ENCODE measurements around the gene PLOD2. TPM values are rescaled to one million over a fixed set of nuclear protein-coding genes. Genes with fewer than 3 reads are reported as not detected.

The PLOD2 gene
- total RNA-seq, 3 donors from 2014 or later, result 92.9 to 113 (median 101) TPM

DNA sequence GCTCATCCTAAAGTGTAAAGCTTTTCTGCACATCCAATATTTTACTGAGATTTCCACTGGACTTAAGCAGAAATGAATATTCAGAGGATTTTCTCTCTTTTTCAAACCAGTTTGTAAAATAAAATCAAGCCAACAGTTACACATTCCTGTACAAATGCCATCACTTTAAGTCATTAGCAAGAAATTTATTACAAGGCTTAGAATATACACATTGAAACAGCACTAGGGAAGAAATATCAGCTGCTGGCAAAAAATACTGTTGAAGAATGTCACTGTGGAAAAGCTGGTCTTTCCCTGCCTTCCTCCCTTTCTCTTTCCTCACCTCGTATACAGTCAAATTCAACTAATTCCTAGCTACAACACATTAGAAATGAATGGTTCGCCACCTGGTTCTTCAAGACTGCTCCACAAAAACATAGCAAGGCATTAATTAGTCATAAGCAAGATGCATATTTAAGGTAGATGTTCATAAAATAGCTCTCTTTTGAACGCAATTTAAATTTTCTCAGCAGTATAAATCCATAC, 21.3 kb downstream of the PLOD2 start:
- intact Hi-C loops (cut with DNase I, micrococcal nuclease), result no loop called here
- H3K36me3 ChIP-seq (ENCODE audit: low read depth), result no peaks in the 10 kb centered on the region
- H3K9me3 ChIP-seq, result no peaks in the 10 kb centered on the region
- TF ChIP-seq, protein P1, sequence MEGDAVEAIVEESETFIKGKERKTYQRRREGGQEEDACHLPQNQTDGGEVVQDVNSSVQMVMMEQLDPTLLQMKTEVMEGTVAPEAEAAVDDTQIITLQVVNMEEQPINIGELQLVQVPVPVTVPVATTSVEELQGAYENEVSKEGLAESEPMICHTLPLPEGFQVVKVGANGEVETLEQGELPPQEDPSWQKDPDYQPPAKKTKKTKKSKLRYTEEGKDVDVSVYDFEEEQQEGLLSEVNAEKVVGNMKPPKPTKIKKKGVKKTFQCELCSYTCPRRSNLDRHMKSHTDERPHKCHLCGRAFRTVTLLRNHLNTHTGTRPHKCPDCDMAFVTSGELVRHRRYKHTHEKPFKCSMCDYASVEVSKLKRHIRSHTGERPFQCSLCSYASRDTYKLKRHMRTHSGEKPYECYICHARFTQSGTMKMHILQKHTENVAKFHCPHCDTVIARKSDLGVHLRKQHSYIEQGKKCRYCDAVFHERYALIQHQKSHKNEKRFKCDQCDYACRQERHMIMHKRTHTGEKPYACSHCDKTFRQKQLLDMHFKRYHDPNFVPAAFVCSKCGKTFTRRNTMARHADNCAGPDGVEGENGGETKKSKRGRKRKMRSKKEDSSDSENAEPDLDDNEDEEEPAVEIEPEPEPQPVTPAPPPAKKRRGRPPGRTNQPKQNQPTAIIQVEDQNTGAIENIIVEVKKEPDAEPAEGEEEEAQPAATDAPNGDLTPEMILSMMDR (IDR thresholded peaks at IDR 0.05), result no peak
- no peaks in the 10 kb centered on the region for H3K4me1 ChIP-seq (ENCODE audit: low read depth)
- DNase-seq (no peak), ATAC-seq (no peak)
- H3K4me3 ChIP-seq, result no peak overlapping the region

DNA sequence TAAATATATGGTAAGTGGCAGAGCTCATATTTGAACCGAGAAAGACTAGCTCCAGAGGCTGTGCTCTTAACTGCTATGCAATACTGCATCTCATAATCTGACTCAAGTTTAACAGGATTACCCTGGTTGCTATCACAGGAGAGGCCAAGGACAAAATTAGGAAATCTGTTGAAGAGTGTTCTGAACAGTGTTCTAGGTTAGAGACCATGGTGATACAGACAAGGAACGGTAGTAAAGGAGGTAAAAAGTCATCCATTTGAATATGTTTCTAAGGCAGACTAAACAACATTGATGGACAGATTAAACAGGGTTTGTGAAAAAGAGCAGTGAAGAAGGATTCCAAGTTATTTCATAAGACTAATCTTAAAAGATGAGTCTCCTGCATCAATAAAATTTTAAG, 22.1 kb downstream of the PLOD2 start:
- TF ChIP-seq, protein P1 (IDR thresholded peaks at IDR 0.05), result no peak
- intact Hi-C loops (cut with DNase I, micrococcal nuclease), result no loop called here
- no peaks in the 10 kb centered on the region for H3K36me3 ChIP-seq (ENCODE audit: low read depth)

DNA sequence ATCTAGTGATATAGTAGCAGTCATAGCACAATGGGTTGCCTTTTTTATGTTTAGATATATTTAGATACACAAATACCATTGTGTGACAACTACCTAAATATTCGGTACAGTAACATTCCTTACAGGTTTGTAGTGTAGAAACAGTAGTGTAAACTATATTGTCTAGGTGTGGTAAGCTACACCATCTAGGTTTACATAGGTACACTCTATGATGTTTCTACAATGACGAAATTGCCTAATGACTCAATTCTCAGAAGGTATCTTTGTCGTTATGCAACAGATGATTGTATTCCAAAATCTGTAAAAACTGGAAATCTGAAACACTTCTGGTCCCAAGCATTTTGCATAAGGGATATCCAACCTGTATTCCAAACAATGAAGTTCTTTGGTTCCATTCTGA, 24.3 kb downstream of the PLOD2 start:
- Histone ChIP-seq H3K36me3 (ENCODE audit: low read depth) (no peaks in the 10 kb centered on the region), H3K4me1 (ENCODE audit: low read depth) (no peaks in the 10 kb centered on the region), H3K4me3 (no peak overlapping the region), H3K9me3 (no peaks in the 10 kb centered on the region)
- no peak for DNase-seq
- no peak for ATAC-seq
- intact Hi-C loops (cut with DNase I, micrococcal nuclease), result no loop called here
- TF ChIP-seq, protein P1 (IDR thresholded peaks at IDR 0.05), result no peak

More for the DNA sequence above, 22.1 kb downstream of the PLOD2 start:
- Histone ChIP-seq H3K4me1 (ENCODE audit: low read depth) (no peaks in the 10 kb centered on the region), H3K9me3 (no peaks in the 10 kb centered on the region), H3K4me3 (no peak overlapping the region)
- DNase-seq, result no peak
- ATAC-seq, result no peak

DNA sequence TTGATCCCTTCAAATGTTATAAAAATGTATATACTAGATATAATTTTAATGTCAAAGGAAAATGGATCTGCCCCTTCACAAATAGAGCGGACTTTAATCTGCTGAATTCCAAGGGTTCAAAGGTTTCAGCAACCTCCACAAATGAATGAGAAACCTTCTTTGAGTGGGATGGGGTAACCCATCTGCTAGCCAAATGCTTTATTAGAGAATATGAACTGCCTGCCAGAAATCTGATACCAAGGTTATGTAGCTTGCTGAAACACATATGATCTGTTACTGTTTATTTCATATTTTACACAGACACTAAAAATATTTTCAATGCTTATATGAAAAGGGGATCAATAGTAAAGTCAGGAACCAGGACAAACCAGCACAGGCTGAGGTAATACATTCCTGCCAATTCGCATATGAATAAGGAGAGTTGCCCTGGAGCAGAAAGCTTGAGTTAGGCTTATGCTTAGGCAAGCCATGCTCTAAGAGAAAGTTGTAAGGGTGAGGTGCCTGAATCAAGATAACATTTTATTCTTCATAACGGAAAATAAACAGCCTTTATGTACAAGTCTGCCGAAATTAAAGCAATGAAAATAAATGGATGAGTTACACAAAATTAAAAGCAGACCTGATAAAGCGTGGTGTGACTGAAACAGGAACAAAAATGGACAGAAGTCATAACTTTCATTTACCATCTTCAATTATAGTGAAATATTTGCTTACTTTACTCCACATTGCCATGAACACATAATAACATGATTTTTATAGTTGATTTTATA, 26.5 kb downstream of the PLOD2 start:
- ATAC-seq, result no peak
- Histone ChIP-seq H3K4me1 (ENCODE audit: low read depth) (no peaks in the 10 kb centered on the region), H3K36me3 (ENCODE audit: low read depth) (no peaks in the 10 kb centered on the region), H3K4me3 (no peak overlapping the region), H3K9me3 (no peaks in the 10 kb centered on the region)
- intact Hi-C loops (cut with DNase I, micrococcal nuclease), result no loop called here
- TF ChIP-seq, protein P1 (IDR thresholded peaks at IDR 0.05), result no peak
- DNase-seq, result no peak

DNA sequence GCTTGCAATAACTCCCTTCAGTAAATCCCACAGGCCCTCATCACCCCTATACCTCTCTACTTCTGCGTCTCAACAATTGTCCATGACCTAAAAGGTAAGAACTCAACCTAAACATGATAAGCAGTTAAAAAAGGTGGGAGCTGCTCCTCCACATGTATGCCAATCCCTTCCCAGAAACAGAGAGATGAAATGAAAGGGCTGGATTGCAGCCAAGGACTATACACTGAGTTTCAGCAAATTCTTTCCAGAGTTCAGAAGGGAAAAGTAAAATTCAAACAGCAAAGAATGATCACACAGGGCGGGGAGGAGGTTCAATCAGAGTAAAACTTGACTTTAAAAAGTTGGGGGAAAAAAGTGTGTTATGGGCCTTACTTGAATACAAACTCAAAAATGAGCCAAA, 27.5 kb downstream of the PLOD2 start:
- Histone ChIP-seq H3K4me1 (ENCODE audit: low read depth) (no peaks in the 10 kb centered on the region), H3K4me3 (no peak overlapping the region), H3K36me3 (ENCODE audit: low read depth) (no peaks in the 10 kb centered on the region), H3K9me3 (no peaks in the 10 kb centered on the region)
- TF ChIP-seq, protein P1 (IDR thresholded peaks at IDR 0.05), result no peak
- DNase-seq, result no peak
- no peak for ATAC-seq
- intact Hi-C loops (cut with DNase I, micrococcal nuclease), result no loop called here

All from mucosa of descending colon (tissue), 3 donors.